SJSA1 (cell line): ENCODE measurements around the gene B3GNT3. TPM values are rescaled to one million over a fixed set of nuclear protein-coding genes. Genes with fewer than 3 reads are reported as not detected.

Source experiments
- DNase-seq, 2 experiments: peaks; one replicate each; pipeline ENCODE4 v3.0.0-alpha.2; 2015 to 2020; ENCODE audit warnings: low spot score in 2 of 2, low read depth in 1 of 2
- H3K27ac ChIP-seq: fragments of 250-450 bp; sonication (Bioruptor Pico); 2 replicates; pipeline ENCODE4 v1.5.1; 2020; ENCODE audit warnings: mild to moderate bottlenecking, moderate library complexity
- H3K27me3 ChIP-seq: fragments of 250-450 bp; sonication (Bioruptor Pico); replicated peaks from 2 replicates; pipeline ENCODE4 v1.5.1; 2020; ENCODE audit warnings: mild to moderate bottlenecking, moderate library complexity
- H3K36me3 ChIP-seq: fragments of 250-450 bp; sonication (Bioruptor Pico); 2 replicates; pipeline ENCODE4 v1.5.1; 2020; ENCODE audit warnings: mild to moderate bottlenecking
- H3K4me1 ChIP-seq: fragments of 250-450 bp; sonication (Bioruptor Pico); replicated peaks from 2 replicates; pipeline ENCODE4 v1.6.1; 2021; ENCODE audit warnings: mild to moderate bottlenecking
- H3K4me3 ChIP-seq: fragments of 250-450 bp; sonication (Bioruptor Pico); 2 replicates; pipeline ENCODE4 v1.5.1; 2020; ENCODE audit warnings: mild to moderate bottlenecking
- H3K9me3 ChIP-seq: fragments of 250-450 bp; sonication (Bioruptor Pico); replicated peaks from 2 replicates; pipeline ENCODE4 v1.5.1; 2020; ENCODE audit warnings: mild to moderate bottlenecking
- total RNA-seq: library from RNA; depleted of rRNA; stranded (reverse); fragments of >200 nt; shearing (Covaris generic); gene quantifications from 2 replicates; pipeline ENCODE4 v1.2.3, GENCODE V29; 2014; rRNA removed

The B3GNT3 gene, protein sequence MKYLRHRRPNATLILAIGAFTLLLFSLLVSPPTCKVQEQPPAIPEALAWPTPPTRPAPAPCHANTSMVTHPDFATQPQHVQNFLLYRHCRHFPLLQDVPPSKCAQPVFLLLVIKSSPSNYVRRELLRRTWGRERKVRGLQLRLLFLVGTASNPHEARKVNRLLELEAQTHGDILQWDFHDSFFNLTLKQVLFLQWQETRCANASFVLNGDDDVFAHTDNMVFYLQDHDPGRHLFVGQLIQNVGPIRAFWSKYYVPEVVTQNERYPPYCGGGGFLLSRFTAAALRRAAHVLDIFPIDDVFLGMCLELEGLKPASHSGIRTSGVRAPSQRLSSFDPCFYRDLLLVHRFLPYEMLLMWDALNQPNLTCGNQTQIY
- total RNA-seq: not detected in 2 replicates

DNA sequence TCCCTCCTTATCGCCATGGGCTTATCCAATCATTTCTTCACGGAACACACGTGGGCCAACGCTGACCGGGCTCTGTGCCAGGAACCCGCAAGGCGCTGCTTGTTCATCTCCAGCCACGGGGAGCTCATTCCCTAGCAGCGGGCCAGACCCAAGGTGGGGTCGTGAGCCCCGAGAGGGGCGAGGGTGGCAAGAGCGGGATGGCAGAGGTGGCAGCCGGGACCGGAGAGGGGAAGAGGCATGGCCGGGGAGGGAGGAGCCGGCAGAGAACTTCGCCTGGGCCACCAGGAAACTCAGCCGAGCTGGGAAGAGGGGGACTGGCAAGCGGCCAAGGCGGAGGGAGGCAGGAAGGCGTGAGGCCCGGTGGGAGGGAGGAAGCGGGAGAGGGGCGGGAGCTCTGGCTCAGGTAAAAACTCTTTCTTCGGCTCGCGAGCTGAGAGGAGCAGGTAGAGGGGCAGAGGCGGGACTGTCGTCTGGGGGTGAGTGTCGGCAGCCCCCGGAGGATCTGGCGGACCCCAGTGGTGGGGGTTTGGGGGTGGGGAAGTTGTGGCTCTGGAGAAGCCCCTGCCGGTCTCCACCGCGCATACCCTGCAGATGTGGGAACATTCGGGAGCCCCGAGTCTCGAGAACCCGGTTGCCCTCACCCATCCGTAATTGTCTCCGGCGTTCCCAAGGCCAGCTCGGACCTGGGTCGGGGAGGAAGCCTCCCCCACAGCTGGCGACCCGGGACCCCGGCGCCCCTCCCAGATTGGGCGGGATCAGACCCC is at the start of gene B3GNT3:
Gene B3GNT3, plus strand, starts transcription at position 408 of the 764 bp plus-strand sequence. CDS start 12,670 bp downstream, outside the sequence.
- Histone ChIP-seq H3K4me1 (no peaks in the 10 kb centered on the region; the same call in 1 of the 2 replicates), H3K4me3 (no peak within 1 kb of the TSS), H3K9me3 (no peaks in the 10 kb centered on the region), H3K27ac (no peak within 1 kb of the TSS), H3K36me3 (no peaks in the 10 kb centered on the region), H3K27me3 (peaks cover 44% of the 10 kb centered on the region)
- DNase-seq: no peak

DNA sequence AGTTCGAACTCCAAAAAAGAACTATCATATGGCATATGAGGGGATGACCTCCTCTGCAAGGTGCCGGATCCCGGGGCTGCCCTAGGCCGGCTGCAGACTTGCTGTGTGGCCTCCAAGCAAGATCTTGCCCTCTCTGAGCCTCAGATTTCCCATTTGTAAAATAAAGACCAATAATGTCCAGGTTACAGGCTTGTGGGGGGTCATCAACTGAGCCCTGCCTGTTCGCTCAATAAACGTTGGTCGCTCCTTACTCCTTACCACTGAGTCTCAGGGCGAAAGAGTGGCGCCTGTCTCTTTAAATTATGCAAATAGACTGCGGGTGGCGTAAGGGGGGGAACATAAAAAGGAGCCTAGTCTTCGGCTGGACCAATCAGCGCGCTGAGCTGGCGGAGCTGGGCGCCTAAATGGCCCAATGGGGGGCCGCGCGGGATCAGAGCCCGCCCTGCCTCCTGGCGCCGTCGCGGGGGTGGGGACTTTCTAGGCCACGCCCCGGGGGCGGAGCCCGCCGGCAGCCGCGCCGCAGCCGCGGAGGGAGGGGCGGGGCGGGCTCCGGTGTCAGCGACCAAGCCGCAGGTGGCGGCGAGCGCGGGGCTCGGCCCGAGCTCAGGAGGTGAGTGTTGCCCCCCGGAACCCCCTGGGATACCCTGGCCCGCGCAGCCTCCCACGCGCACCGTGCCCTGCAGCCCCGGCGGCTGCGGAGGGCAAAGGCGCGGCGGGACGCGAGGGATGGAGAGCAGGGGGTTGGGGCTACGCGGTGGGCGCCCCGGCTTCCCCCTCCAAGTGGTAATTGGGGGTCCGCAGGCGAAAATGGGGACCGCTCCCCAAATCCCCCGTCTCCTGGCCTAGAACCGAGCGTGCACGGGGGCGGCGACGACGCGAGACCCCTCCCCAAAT is 47.5 kb upstream of the B3GNT3 start:
- Histone ChIP-seq H3K4me1 (peaks cover 10% of the 10 kb centered on the region), H3K4me3 (peak overlapping the region; percentile 35), H3K27ac (no peak overlapping the region), H3K36me3 (no peaks in the 10 kb centered on the region), H3K27me3 (peaks cover 6% of the 10 kb centered on the region; the same call in 1 of the 2 replicates), H3K9me3 (no peaks in the 10 kb centered on the region)
- peak; percentile 84 to 93 for DNase-seq

DNA sequence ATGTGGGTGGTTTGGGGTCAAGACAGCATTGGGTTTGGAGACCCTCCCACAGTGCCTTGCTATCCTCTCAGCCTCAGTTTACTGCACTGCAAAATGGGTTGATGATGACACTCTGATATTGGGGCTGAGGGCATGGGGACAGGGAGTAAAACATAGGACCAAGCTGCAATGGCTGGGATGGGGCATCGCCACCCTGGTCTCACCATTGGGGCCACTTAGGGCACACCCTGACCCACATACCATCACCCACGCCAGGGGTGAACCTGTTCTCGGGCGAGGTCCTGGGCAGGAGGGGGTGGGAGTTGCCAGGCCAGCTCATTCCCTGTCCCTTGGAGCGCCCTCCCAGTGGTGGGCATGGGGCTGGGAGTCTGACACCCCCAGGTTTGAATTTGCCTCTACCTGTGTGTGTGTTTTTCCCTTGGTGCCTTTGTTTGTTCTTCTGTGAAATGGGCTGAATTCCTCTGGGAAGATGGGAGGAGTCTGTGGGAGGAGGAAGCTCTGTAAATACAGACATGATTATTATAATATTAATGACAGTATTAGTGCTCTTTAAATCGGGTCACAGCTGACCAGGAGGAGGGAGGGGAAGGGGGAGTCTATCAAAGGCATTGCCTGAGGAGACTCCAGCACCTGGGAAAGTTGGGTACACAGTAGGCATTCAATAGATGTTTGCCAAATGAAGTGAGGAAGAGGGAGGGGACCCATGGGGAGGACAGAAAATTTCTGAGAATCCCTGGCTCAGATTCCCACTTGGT is 45.9 kb upstream of the B3GNT3 start:
- no peak overlapping the region for H3K4me3 ChIP-seq

DNA sequence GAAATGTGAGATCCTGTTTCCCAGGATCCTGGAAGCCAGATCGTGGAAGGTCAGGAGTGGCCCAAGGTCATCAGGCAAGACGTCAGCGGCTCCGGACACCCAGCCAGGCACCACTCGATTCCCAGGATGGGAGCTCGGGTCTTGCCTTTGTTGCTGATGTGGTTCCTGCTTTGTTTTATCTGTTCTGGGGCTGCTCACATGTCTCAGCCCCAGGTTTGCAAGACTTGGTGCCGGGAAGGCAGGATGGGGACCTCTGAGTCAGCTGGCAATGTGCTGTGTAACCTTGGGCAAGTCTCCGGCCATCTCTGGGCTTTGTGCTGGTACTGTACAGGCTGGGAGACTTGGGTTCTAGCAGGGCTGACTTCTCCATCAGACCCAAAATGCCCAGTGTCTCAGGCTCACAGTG is 45.0 kb upstream of the B3GNT3 start:
- Histone ChIP-seq H3K27me3 (peaks cover 6% of the 10 kb centered on the region; the same call in 1 of the 2 replicates), H3K9me3 (no peaks in the 10 kb centered on the region), H3K4me3 (no peak overlapping the region), H3K27ac (no peak overlapping the region), H3K4me1 (peaks cover 10% of the 10 kb centered on the region), H3K36me3 (no peaks in the 10 kb centered on the region)
- DNase-seq: no peak

More for the DNA sequence above, 45.9 kb upstream of the B3GNT3 start:
- no peak for DNase-seq
- Histone ChIP-seq H3K36me3 (no peaks in the 10 kb centered on the region), H3K27ac (no peak overlapping the region), H3K27me3 (peaks cover 6% of the 10 kb centered on the region; the same call in 1 of the 2 replicates), H3K4me1 (peaks cover 10% of the 10 kb centered on the region), H3K9me3 (no peaks in the 10 kb centered on the region)

DNA sequence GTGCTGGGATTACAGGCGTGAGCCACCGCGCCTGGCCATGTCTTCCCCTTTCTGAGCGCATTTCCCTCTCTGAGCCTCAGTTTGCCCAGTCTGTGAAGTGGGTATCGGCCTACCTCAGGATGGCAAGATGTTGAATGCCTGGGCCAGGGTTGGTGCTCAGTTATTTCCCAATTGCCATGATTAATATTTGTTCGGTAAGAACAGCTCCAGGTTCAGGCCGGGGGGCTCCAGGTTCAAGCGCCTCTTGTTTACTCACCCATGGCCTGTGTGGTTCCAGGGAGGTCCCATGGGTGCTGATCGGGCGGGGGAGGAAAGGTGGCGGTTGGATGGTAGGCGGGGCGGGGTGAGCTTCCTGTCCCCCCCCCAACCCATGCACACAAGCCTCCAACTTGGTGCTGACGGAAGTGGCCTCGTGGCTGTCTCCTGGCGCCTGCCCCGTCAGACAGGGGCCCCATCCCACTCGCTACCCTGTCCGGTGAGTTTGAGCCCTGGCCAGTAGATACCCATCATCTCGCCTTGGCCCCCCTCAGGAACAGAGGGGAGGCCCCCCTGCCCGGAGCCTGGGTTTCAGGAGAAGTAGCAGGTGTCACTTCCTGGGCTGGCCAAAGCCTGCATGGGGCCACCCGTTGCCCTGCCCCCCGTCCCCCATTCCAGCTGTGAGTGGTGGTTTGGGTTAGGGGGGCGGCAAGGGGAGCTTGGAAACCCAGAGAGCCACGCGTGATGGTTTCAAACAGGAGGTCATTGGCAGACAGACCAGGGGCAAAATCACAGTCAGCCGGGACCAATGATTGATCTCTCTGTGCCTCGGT is 43.6 kb upstream of the B3GNT3 start, which contains the start of gene FCHO1:
Gene FCHO1, plus strand, starts transcription at position 375 of the 809 bp plus-strand sequence. CDS start 3,688 bp downstream, outside the sequence.
- no peak within 1 kb of the TSS for H3K4me3 ChIP-seq
- no peaks in the 10 kb centered on the region for H3K9me3 ChIP-seq
- no peaks in the 10 kb centered on the region for H3K36me3 ChIP-seq
- peaks cover 10% of the 10 kb centered on the region for H3K4me1 ChIP-seq
- DNase-seq: no peak
- H3K27ac ChIP-seq: no peak within 1 kb of the TSS
- H3K27me3 ChIP-seq: peaks cover 6% of the 10 kb centered on the region; the same call in 1 of the 2 replicates

DNA sequence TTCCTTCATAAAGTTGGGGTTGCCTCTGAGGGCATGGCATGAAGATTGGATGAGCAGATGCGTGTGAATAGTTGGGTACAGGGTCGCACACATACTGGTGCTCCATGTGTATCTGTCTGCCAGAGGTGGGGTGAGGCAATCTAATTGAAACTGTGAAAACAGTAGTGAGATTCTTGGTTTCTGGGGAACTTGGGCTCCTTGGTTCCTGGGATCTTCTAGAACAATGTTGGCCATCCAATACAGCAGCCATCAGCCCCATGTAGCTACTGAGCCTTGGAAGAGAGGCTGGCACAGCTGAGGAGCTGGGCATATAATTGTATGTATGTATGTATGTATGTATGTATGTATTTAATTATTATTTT is 43.0 kb upstream of the B3GNT3 start:
- Histone ChIP-seq H3K9me3 (no peaks in the 10 kb centered on the region), H3K27me3 (peaks cover 6% of the 10 kb centered on the region; the same call in 1 of the 2 replicates), H3K4me3 (no peak overlapping the region), H3K4me1 (peaks cover 10% of the 10 kb centered on the region), H3K27ac (no peak overlapping the region), H3K36me3 (no peaks in the 10 kb centered on the region)
- DNase-seq: no peak

DNA sequence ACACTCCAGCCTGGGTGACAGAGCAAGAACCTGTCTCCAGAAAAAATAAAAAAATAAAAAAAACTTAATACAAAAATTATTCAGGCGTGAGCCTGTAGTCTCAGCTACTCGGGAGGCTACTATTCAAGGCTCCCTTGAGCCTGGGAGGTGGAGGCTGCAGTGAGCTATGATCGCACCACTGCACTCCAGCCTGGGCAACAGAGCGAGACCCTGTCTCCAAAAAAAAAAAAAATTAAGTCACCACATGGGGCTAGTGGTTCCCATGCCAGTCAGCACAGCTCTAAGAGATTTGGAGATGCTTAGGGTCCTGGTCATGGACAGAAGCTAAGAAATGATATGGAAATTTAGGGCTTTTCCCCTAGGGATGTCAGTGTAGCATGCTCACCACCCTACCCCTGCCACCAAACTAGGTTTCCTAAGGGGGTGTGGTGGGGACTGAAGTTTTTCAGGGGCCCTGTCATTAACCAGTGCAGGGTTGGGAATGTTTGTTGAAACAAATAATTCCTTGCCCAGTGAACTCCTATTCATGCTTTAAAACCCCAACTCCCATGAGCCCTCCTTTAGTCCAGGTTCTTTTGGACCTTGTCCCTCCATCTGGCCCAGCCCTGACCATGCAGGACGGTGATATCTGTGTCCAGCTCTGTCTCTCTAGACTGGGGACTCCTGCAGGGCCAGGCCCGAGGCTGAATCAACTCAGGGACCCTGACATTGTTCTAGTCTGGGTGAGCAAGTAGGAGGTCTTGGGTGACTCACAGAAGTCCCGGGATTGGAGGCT is 41.9 kb upstream of the B3GNT3 start:
- Histone ChIP-seq H3K36me3 (no peaks in the 10 kb centered on the region), H3K4me3 (no peak overlapping the region), H3K4me1 (no peaks in the 10 kb centered on the region), H3K27me3 (no peaks in the 10 kb centered on the region), H3K9me3 (no peaks in the 10 kb centered on the region), H3K27ac (no peak overlapping the region)
- DNase-seq: no peak

DNA sequence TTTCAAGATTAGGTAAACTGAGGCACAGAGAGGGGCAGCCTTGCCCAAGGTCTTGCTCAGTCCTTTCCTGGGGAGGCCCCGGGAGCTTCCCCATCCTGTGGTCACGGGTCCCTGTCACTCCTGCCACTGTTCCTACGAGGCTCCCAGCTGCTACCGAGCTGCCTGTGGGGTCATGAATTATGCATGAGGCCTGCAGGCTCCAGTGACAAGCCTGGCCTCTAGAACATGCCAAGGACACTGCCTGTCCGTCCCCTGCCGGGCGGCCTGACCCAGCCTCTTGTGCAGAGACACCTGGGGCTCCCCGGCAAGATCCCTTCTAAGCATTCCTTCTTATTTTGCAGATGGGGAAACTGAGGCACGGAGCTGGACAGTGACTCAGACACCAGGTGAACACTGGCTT is 41.0 kb upstream of the B3GNT3 start:
- H3K27ac ChIP-seq: no peak overlapping the region
- H3K9me3 ChIP-seq: no peaks in the 10 kb centered on the region
- H3K4me1 ChIP-seq: no peaks in the 10 kb centered on the region
- DNase-seq: no peak
- no peaks in the 10 kb centered on the region for H3K27me3 ChIP-seq
- H3K36me3 ChIP-seq: no peaks in the 10 kb centered on the region
- H3K4me3 ChIP-seq: no peak overlapping the region

DNA sequence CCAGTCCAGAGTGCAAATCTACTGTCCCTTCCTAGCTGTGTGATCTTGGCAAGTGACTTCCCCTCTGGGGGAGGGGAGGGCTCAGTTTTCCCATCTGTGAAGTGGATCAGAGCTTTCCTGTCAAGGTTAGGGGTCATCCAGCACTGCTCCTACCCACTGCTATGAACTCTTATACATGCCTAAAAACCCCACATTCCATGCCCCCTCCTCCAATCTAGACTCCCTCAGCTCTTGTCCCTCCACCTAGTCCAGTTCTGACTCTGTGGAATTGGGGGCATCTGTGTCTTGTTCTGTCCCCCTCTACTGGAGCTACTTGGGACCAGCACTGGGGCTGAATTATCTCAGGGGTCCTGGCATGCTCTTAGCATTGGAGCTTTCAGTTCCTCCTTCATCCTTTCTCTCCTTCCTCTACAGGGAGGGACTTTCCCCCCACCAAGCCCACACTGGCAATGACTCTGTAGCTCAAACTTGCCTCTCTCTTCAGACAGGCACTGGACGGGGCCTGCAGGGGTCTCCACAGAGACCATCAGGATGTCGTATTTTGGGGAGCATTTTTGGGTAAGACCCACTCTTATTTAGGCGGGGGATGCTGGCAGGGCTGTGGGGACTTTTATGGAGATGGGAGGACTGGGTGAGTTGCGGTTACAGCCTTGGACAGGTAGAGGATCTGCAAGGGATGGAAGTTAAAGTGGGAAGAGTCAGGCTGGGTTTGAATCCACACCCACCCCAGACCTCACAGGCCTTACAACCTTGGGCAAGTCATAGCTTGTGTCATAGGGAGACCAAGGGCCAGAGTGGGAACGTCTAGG is 40.1 kb upstream of the B3GNT3 start:
- H3K4me3 ChIP-seq: no peak overlapping the region
- no peaks in the 10 kb centered on the region for H3K27me3 ChIP-seq
- DNase-seq: no peak
- H3K27ac ChIP-seq: no peak overlapping the region
- no peaks in the 10 kb centered on the region for H3K4me1 ChIP-seq
- H3K9me3 ChIP-seq: no peaks in the 10 kb centered on the region
- H3K36me3 ChIP-seq: no peaks in the 10 kb centered on the region

DNA sequence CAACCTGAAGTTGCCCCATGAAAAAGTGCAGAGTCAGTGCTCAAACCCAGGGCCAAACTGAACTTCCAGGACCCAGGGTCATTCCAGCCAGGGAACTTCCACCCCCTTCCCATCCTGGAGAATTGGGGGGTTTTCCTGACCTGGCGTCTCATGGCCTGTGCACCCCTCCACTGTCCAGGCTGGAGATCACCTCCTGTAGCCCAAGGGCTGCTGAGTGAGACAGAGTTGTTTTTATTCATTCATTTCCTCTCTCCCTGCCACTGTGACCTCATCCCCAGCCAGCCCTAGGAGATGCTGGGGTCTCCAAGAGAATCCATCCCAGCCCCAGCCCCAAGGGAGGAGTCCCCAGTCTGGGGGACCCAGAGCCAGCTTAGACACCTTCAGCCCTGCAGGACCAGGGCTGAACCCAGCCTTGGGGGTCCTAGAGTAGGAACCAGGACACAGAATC is 39.5 kb upstream of the B3GNT3 start:
- no peaks in the 10 kb centered on the region for H3K4me1 ChIP-seq
- H3K27me3 ChIP-seq: no peaks in the 10 kb centered on the region
- no peaks in the 10 kb centered on the region for H3K36me3 ChIP-seq
- H3K4me3 ChIP-seq: no peak overlapping the region
- no peak overlapping the region for H3K27ac ChIP-seq
- DNase-seq: no peak
- no peaks in the 10 kb centered on the region for H3K9me3 ChIP-seq
